ENCODE results near the gene CHRNA4. TPM values are rescaled to one million over a fixed set of nuclear protein-coding genes. Genes with fewer than 3 reads are reported as not detected.

CHRNA4 gene
- total and polyA plus RNA-seq, 2 of the 4 experiments (the other 2 are of a cell fraction): not detected

DNA sequence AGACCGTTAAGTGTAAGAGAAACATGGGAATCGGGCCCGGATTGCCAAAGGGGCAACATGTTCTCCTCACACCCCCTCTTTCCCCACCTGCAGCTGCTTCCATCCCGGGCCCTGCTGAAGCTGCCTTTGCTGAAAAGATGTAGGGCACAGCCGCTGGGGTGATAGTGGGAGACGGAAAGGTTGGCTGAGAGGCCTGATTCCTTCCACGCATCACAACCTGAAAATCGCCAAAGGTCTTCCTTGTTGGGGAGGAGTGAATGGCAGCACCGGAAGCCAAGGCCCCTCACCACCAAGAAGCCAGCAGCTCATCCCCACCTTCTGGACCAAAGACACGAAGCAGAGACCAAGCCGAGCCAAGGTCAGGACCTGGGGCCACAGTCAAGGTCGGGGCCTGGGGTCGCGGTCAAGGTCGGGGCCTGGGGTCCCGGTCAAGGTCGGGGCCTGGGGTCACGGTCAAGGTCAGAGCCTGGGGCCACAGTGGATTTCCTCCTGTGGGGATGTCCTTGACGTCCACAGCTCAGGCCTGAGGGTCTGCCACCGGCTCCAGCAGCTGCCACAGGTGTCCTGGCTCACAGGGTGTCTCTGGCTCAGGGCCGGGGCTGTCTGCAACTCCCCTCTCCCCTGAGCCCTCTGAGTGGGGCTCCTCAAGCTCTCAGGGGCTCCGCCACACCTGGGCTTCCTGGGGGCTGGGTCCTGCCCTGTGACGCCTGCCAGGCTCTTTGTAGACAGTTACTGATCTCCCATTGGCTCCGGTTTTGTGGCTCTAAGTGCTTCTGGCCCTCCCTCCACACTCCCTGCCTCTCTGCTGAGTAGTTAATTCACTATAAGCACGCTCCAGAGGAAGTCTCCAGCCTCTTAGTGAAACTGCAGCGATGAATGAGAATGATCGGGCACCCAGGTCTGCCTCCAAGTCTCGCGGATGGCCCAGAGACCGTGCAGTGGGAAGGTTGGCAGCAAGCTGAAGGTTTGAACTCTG is 5.5 kb upstream of the CHRNA4 start:
- intact Hi-C loops (cut with micrococcal nuclease) (no loop called here), in situ Hi-C loops (cut with MboI; ENCODE audit: low sequenced_read_pairs) (no loop called here), dilution Hi-C loops (cut with HindIII; ENCODE audit: low sequenced_read_pairs, unreplicated experiment) (no loop called here)
- H3K27me3 ChIP-seq (ENCODE audit: control insufficient read depth, insufficient read depth, low read length): peaks cover 52% of the 10 kb centered on the region
- BruUV-seq (replicated peaks): no TSS peak
- no peak overlapping the region for H4K8ac ChIP-seq (ENCODE audit: low read depth in 2 of 2, low read length in 2 of 2)
- H3K14ac ChIP-seq (replicated peaks; ENCODE audit: low read depth, low read length): no peak overlapping the region
- H3K56ac ChIP-seq (ENCODE audit: extremely low read depth, insufficient read depth, low read length): no peak overlapping the region
- no peak overlapping the region for H2BK20ac ChIP-seq (ENCODE audit: low read depth, low read length)
- no peak overlapping the region for H2BK15ac ChIP-seq (ENCODE audit: low read depth, low read length)
- no peaks in the 10 kb centered on the region for H3K79me1 ChIP-seq (ENCODE audit: low read depth in 1 of 2, low read length in 2 of 2)
- no peaks in the 10 kb centered on the region for H3K4me1 ChIP-seq (ENCODE audit: control insufficient read depth, insufficient read depth, low read length)
- no peak overlapping the region for H3K23ac ChIP-seq (ENCODE audit: low read depth, low read length)
- no peak overlapping the region for H3K18ac ChIP-seq (ENCODE audit: low read depth, low read length)
- no peak overlapping the region for H2AFZ ChIP-seq (replicated peaks; ENCODE audit: low read length, poor library complexity)
- 48% methylated on average over 15 of the region's 30 CpGs; no CpG with 5 or more reads in 1 of the 2 experiments for WGBS, 2 experiments (ENCODE audit: extremely low coverage in 2 of 2, insufficient read length in 1 of 2)
- no peak overlapping the region for H4K91ac ChIP-seq (ENCODE audit: insufficient read depth, low read depth, low read length)
- TF ChIP-seq SMC3 (IDR thresholded peaks at IDR 0.05; ENCODE audit: low read depth, low read length): no peak
- no peak for TF ChIP-seq RAD21 (IDR thresholded peaks at IDR 0.05; ENCODE audit: low read length)
- TF ChIP-seq MXI1 (IDR thresholded peaks at IDR 0.05; ENCODE audit: borderline replicate concordance, low read depth, low read length): no peak
- TF ChIP-seq FOS (IDR thresholded peaks at IDR 0.05; ENCODE audit: low read depth, low read length): no peak
- TF ChIP-seq NFE2L2 (IDR thresholded peaks at IDR 0.05; ENCODE audit: low read depth, low read length): no peak
- TF ChIP-seq, protein P1, sequence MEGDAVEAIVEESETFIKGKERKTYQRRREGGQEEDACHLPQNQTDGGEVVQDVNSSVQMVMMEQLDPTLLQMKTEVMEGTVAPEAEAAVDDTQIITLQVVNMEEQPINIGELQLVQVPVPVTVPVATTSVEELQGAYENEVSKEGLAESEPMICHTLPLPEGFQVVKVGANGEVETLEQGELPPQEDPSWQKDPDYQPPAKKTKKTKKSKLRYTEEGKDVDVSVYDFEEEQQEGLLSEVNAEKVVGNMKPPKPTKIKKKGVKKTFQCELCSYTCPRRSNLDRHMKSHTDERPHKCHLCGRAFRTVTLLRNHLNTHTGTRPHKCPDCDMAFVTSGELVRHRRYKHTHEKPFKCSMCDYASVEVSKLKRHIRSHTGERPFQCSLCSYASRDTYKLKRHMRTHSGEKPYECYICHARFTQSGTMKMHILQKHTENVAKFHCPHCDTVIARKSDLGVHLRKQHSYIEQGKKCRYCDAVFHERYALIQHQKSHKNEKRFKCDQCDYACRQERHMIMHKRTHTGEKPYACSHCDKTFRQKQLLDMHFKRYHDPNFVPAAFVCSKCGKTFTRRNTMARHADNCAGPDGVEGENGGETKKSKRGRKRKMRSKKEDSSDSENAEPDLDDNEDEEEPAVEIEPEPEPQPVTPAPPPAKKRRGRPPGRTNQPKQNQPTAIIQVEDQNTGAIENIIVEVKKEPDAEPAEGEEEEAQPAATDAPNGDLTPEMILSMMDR (conservative IDR thresholded peaks at IDR 0.05; ENCODE audit: low read depth, low read length): no peak
- no peak for TF ChIP-seq RCOR1 (IDR thresholded peaks at IDR 0.05; ENCODE audit: insufficient replicate concordance, low read length)
- ChIA-PET POLR2A (ENCODE audit: unreplicated experiment) (no interaction called here), CTCF (no interaction called here)
- no peak for ATAC-seq (ENCODE audit: low read depth)
- no peak overlapping the region for H2AK5ac ChIP-seq (ENCODE audit: low read depth, low read length)
- H4K20me1 ChIP-seq (ENCODE audit: insufficient read depth, low read length): 0 out of 2 replicates have a peak, but pooled peaks cover 4% of the 10 kb centered on the region
- no peak overlapping the region for H2BK5ac ChIP-seq (ENCODE audit: low read depth, low read length, poor library complexity, severe bottlenecking)
- H3K4me2 ChIP-seq (ENCODE audit: low read depth, low read length): no peak overlapping the region
- no peaks in the 10 kb centered on the region for H3K36me3 ChIP-seq (ENCODE audit: control insufficient read depth, insufficient read depth, low read length)
- H3K4me3 ChIP-seq (ENCODE audit: insufficient read depth, low read depth, low read length): no peak overlapping the region
- no peak overlapping the region for H4K5ac ChIP-seq (ENCODE audit: low read depth, low read length)
- no peak overlapping the region for H2AK9ac ChIP-seq (replicated peaks; ENCODE audit: low read depth, low read length, poor library complexity)
- H3K9me1 ChIP-seq (ENCODE audit: insufficient read depth, low read length): no peaks in the 10 kb centered on the region
- no peak overlapping the region for H3K27ac ChIP-seq (ENCODE audit: insufficient read depth, low read length)
- no peak overlapping the region for H3K9ac ChIP-seq (ENCODE audit: low read depth, low read length)
- no peak overlapping the region for H2BK120ac ChIP-seq (ENCODE audit: low read depth, low read length)
- H3K4ac ChIP-seq (ENCODE audit: low read depth, low read length): no peak overlapping the region
- no peaks in the 10 kb centered on the region for H3K9me3 ChIP-seq (ENCODE audit: control insufficient read depth, insufficient read depth, low read length)
- no peak for DNase-seq
